ENCODE data around the gene PPP1R3C. TPM values are rescaled to one million over a fixed set of nuclear protein-coding genes. Genes with fewer than 3 reads are reported as not detected.

The PPP1R3C gene
- total RNA-seq, 2 experiments from 2014 or later = 0.63 to 0.71 TPM

- H3K27ac Mint-ChIP-seq = no peak overlapping the region
- no peak overlapping the region for H3K4me3 Mint-ChIP-seq
- ChIA-PET POLR2A (no interaction called here), CTCF (interaction anchor here (0.7 to 1.1 kb wide), 2 partner anchors 26 to 302 kb away, joined by 3 to 4 read pairs; no protein-coding TSS in a partner anchor)
- H3K9me3 Mint-ChIP-seq (ENCODE audit: low read depth) = peaks cover 8% of the 10 kb centered on the region
- ATAC-seq = no peak
- DNase-seq = no peak
- peaks cover 2% of the 10 kb centered on the region for H3K36me3 Mint-ChIP-seq (ENCODE audit: low read depth)
- no peaks in the 10 kb centered on the region for H3K4me1 Mint-ChIP-seq
- intact Hi-C loops (cut with DNase I, micrococcal nuclease) = no loop called here
- H3K27me3 Mint-ChIP-seq = peaks cover 2% of the 10 kb centered on the region
Measured at GRCh38 chr10:91610444-91610843, 22.4 kb downstream of the PPP1R3C start.

- H3K36me3 Mint-ChIP-seq (ENCODE audit: low read depth) = peaks cover 2% of the 10 kb centered on the region
- H3K9me3 Mint-ChIP-seq (ENCODE audit: low read depth) = peaks cover 8% of the 10 kb centered on the region
- POLR2A ChIA-PET = no interaction called here
- DNase-seq (no peak), ATAC-seq (no peak)
- CTCF ChIA-PET = no interaction called here
- intact Hi-C loops (cut with DNase I, micrococcal nuclease) = no loop called here
- H3K27ac Mint-ChIP-seq = no peak overlapping the region
- H3K4me1 Mint-ChIP-seq = no peaks in the 10 kb centered on the region
- H3K27me3 Mint-ChIP-seq = peaks cover 4% of the 10 kb centered on the region
- H3K4me3 Mint-ChIP-seq = no peak overlapping the region
Measured at GRCh38 chr10:91607646-91608403, 25.0 kb downstream of the PPP1R3C start.

GRCh38 chr10:91605968-91606367, 26.9 kb downstream of the PPP1R3C start:
- DNase-seq (no peak), ATAC-seq (no peak)
- ChIA-PET POLR2A (no interaction called here), CTCF (interaction anchor here (1.0 kb wide), 1 partner anchor 319 kb away, joined by 3 read pairs; no protein-coding TSS in a partner anchor)
- Mint-ChIP-seq H3K4me3 (no peak overlapping the region), H3K4me1 (no peaks in the 10 kb centered on the region), H3K27me3 (peaks cover 2% of the 10 kb centered on the region), H3K9me3 (ENCODE audit: low read depth) (peaks cover 8% of the 10 kb centered on the region), H3K27ac (no peak overlapping the region), H3K36me3 (ENCODE audit: low read depth) (peaks cover 2% of the 10 kb centered on the region)
- intact Hi-C loops (cut with DNase I, micrococcal nuclease) = no loop called here

- CTCF ChIA-PET = interaction anchor here (1.0 kb wide), 1 partner anchor 318 kb away, joined by 3 read pairs; no protein-coding TSS in a partner anchor
- intact Hi-C loops (cut with DNase I, micrococcal nuclease) = no loop called here
- POLR2A ChIA-PET = no interaction called here
- H3K36me3 Mint-ChIP-seq (ENCODE audit: low read depth) = peaks cover 2% of the 10 kb centered on the region
- H3K9me3 Mint-ChIP-seq (ENCODE audit: low read depth) = peaks cover 8% of the 10 kb centered on the region
- DNase-seq = no peak
- H3K27ac Mint-ChIP-seq = no peak overlapping the region
- H3K4me1 Mint-ChIP-seq = no peaks in the 10 kb centered on the region
- H3K4me3 Mint-ChIP-seq = no peak overlapping the region
- ATAC-seq = peak; percentile 80
- H3K27me3 Mint-ChIP-seq = peaks cover 2% of the 10 kb centered on the region
Measured at GRCh38 chr10:91604553-91605534, 28.0 kb downstream of the PPP1R3C start.

- Mint-ChIP-seq H3K27ac (no peak overlapping the region), H3K36me3 (ENCODE audit: low read depth) (peaks cover 2% of the 10 kb centered on the region), H3K4me3 (no peak overlapping the region), H3K4me1 (no peaks in the 10 kb centered on the region), H3K9me3 (ENCODE audit: low read depth) (peaks cover 8% of the 10 kb centered on the region), H3K27me3 (peaks cover 2% of the 10 kb centered on the region)
- POLR2A ChIA-PET = no interaction called here
- DNase-seq (no peak), ATAC-seq (no peak)
- intact Hi-C loops (cut with DNase I, micrococcal nuclease) = no loop called here
- CTCF ChIA-PET = no interaction called here
Measured at GRCh38 chr10:91603931-91604331, 28.9 kb downstream of the PPP1R3C start.

GRCh38 chr10:91602868-91603568, 29.9 kb downstream of the PPP1R3C start:
- Mint-ChIP-seq H3K4me3 (no peak overlapping the region), H3K4me1 (no peaks in the 10 kb centered on the region), H3K36me3 (ENCODE audit: low read depth) (peaks cover 2% of the 10 kb centered on the region), H3K27ac (no peak overlapping the region), H3K27me3 (peaks cover 2% of the 10 kb centered on the region), H3K9me3 (ENCODE audit: low read depth) (peaks cover 8% of the 10 kb centered on the region)
- DNase-seq = no peak
- ATAC-seq = no peak
- ChIA-PET CTCF (no interaction called here), POLR2A (no interaction called here)
- intact Hi-C loops (cut with DNase I, micrococcal nuclease) = no loop called here

- peaks cover 2% of the 10 kb centered on the region for H3K27me3 Mint-ChIP-seq
- H3K9me3 Mint-ChIP-seq (ENCODE audit: low read depth) = peaks cover 8% of the 10 kb centered on the region
- no peak overlapping the region for H3K4me3 Mint-ChIP-seq
- ATAC-seq (no peak), DNase-seq (no peak)
- H3K27ac Mint-ChIP-seq = no peak overlapping the region
- peaks cover 2% of the 10 kb centered on the region for H3K36me3 Mint-ChIP-seq (ENCODE audit: low read depth)
- POLR2A ChIA-PET = no interaction called here
- CTCF ChIA-PET = no interaction called here
- intact Hi-C loops (cut with DNase I, micrococcal nuclease) = no loop called here
- no peaks in the 10 kb centered on the region for H3K4me1 Mint-ChIP-seq
Measured at GRCh38 chr10:91602449-91602848, 30.4 kb downstream of the PPP1R3C start.

GRCh38 chr10:91601212-91601611, 31.7 kb downstream of the PPP1R3C start:
- Mint-ChIP-seq H3K4me3 (no peak overlapping the region), H3K4me1 (peaks cover 4% of the 10 kb centered on the region), H3K27ac (no peak overlapping the region), H3K9me3 (ENCODE audit: low read depth) (peaks cover 7% of the 10 kb centered on the region), H3K27me3 (peaks cover 3% of the 10 kb centered on the region), H3K36me3 (ENCODE audit: low read depth) (peaks cover under 1% of the 10 kb centered on the region)
- ChIA-PET CTCF (no interaction called here), POLR2A (no interaction called here)
- intact Hi-C loops (cut with DNase I, micrococcal nuclease) = no loop called here
- ATAC-seq = no peak
- DNase-seq = no peak

GRCh38 chr10:91598211-91598977, 34.5 kb downstream of the PPP1R3C start:
- H3K4me1 Mint-ChIP-seq = peaks cover 4% of the 10 kb centered on the region
- no peak overlapping the region for H3K27ac Mint-ChIP-seq
- peaks cover 5% of the 10 kb centered on the region for H3K27me3 Mint-ChIP-seq
- intact Hi-C loops (cut with DNase I, micrococcal nuclease) = no loop called here
- POLR2A ChIA-PET = no interaction called here
- no peak for ATAC-seq
- no peak overlapping the region for H3K4me3 Mint-ChIP-seq
- CTCF ChIA-PET = interaction anchor here (0.5 kb wide), 1 partner anchor 37 kb away, joined by 4 read pairs; no protein-coding TSS in a partner anchor
- H3K9me3 Mint-ChIP-seq (ENCODE audit: low read depth) = no peaks in the 10 kb centered on the region
- no peak for DNase-seq
- H3K36me3 Mint-ChIP-seq (ENCODE audit: low read depth) = no peaks in the 10 kb centered on the region

- H3K4me1 Mint-ChIP-seq = peaks cover 4% of the 10 kb centered on the region
- CTCF ChIA-PET = interaction anchor here (0.6 to 0.9 kb wide), 2 partner anchors 242 to 280 kb away, joined by 3 read pairs; no protein-coding TSS in a partner anchor
- no peak for ATAC-seq
- no peak for DNase-seq
- H3K4me3 Mint-ChIP-seq = no peak overlapping the region
- H3K36me3 Mint-ChIP-seq (ENCODE audit: low read depth) = no peaks in the 10 kb centered on the region
- H3K27ac Mint-ChIP-seq = no peak overlapping the region
- POLR2A ChIA-PET = no interaction called here
- intact Hi-C loops (cut with DNase I, micrococcal nuclease) = no loop called here
- H3K9me3 Mint-ChIP-seq (ENCODE audit: low read depth) = no peaks in the 10 kb centered on the region
- peaks cover 5% of the 10 kb centered on the region for H3K27me3 Mint-ChIP-seq
Measured at GRCh38 chr10:91597197-91597881, 35.5 kb downstream of the PPP1R3C start.
